IPS-20b (cell line): ENCODE measurements around the gene KCNH3.
"Not testable (repeated sequence)": the region's sequence is repeated elsewhere in the genome, so short reads cannot be mapped to it uniquely, and the experiment has no call there.

Source experiments
- H3K27ac ChIP-seq: one replicate; pipeline ENCODE4 v1.5.1; 2013; ENCODE audit warnings: low read length
- H3K27me3 ChIP-seq: 2 replicates; pipeline ENCODE4 v1.6.1; 2013; ENCODE audit warnings: mild to moderate bottlenecking, low read length, inconsistent platforms; ENCODE audit not compliant: insufficient read depth
- H3K36me3 ChIP-seq: 2 replicates; pipeline ENCODE4 v1.6.1; 2013; ENCODE audit warnings: low read depth, mild to moderate bottlenecking, inconsistent platforms, low read length, moderate library complexity; ENCODE audit not compliant: insufficient read depth
- H3K4me1 ChIP-seq: 2 replicates; pipeline ENCODE4 v1.6.1; 2013; ENCODE audit warnings: mild to moderate bottlenecking, control low read depth, inconsistent platforms, low read length, moderate library complexity; ENCODE audit not compliant: insufficient read depth
- H3K4me3 ChIP-seq: 2 replicates; pipeline ENCODE4 v1.5.1; 2013; ENCODE audit warnings: mild to moderate bottlenecking, low read length, inconsistent platforms
- H3K9ac ChIP-seq: 2 replicates; pipeline ENCODE4 v1.6.1; 2013; ENCODE audit warnings: low read depth, mild to moderate bottlenecking, inconsistent platforms, low read length, moderate library complexity
- H3K9me3 ChIP-seq: 2 replicates; pipeline ENCODE4 v1.6.1; 2013; ENCODE audit warnings: mild to moderate bottlenecking, low read depth, low read length, inconsistent platforms; ENCODE audit not compliant: insufficient read depth

Gene KCNH3

GRCh38 chr12:49507139-49507538 lies 31.7 kb upstream of the KCNH3 start:
- no peaks in the 10 kb centered on the region for H3K4me1 ChIP-seq
- peaks cover 10% of the 10 kb centered on the region for H3K36me3 ChIP-seq
- no peaks in the 10 kb centered on the region for H3K9me3 ChIP-seq
- no peak overlapping the region for H3K27ac ChIP-seq
- no peak overlapping the region for H3K9ac ChIP-seq
- no peak overlapping the region for H3K4me3 ChIP-seq
- no peaks in the 10 kb centered on the region for H3K27me3 ChIP-seq

- H3K27me3 ChIP-seq, H3K4me1 ChIP-seq, H3K36me3 ChIP-seq, H3K27ac ChIP-seq, H3K4me3 ChIP-seq, H3K9ac ChIP-seq, H3K9me3 ChIP-seq: not testable (repeated sequence)
These were observed 29.1 kb upstream of the KCNH3 start for GRCh38 chr12:49509681-49510080.

- no peaks in the 10 kb centered on the region for H3K4me1 ChIP-seq
- H3K27ac ChIP-seq, result no peak overlapping the region
- H3K36me3 ChIP-seq, result peaks cover 7% of the 10 kb centered on the region; the same call in 1 of the 2 replicates
These were observed 27.4 kb upstream of the KCNH3 start for GRCh38 chr12:49511410-49511809.

GRCh38 chr12:49512546-49512945 lies 26.3 kb upstream of the KCNH3 start:
- Histone ChIP-seq H3K36me3 (peaks cover 7% of the 10 kb centered on the region; the same call in 1 of the 2 replicates), H3K9me3 (no peaks in the 10 kb centered on the region), H3K27ac (no peak overlapping the region), H3K9ac (no peak overlapping the region), H3K4me1 (no peaks in the 10 kb centered on the region), H3K27me3 (no peaks in the 10 kb centered on the region), H3K4me3 (no peak overlapping the region)

More at GRCh38 chr12:49511410-49511809, 27.4 kb upstream of the KCNH3 start:
- Histone ChIP-seq H3K27me3 (no peaks in the 10 kb centered on the region), H3K9me3 (no peaks in the 10 kb centered on the region), H3K9ac (no peak overlapping the region), H3K4me3 (no peak overlapping the region)

- Histone ChIP-seq H3K4me1 (no peaks in the 10 kb centered on the region), H3K27me3 (no peaks in the 10 kb centered on the region), H3K9ac (no peak overlapping the region), H3K9me3 (no peaks in the 10 kb centered on the region), H3K4me3 (no peak overlapping the region), H3K36me3 (peaks cover 7% of the 10 kb centered on the region; the same call in 1 of the 2 replicates), H3K27ac (no peak overlapping the region)
These were observed 23.6 kb upstream of the KCNH3 start for GRCh38 chr12:49515266-49515665.

GRCh38 chr12:49518914-49519573 lies 19.8 kb upstream of the KCNH3 start:
- Histone ChIP-seq H3K36me3 (peaks cover 15% of the 10 kb centered on the region; the same call in 1 of the 2 replicates), H3K9me3 (no peaks in the 10 kb centered on the region), H3K4me3 (no peak overlapping the region), H3K4me1 (no peaks in the 10 kb centered on the region), H3K27ac (no peak overlapping the region), H3K9ac (no peak overlapping the region), H3K27me3 (no peaks in the 10 kb centered on the region)

GRCh38 chr12:49519574-49519936 lies 19.3 kb upstream of the KCNH3 start:
- H3K9me3 ChIP-seq, result no peaks in the 10 kb centered on the region
- H3K4me3 ChIP-seq, result no peak overlapping the region
- H3K36me3 ChIP-seq, result peaks cover 20% of the 10 kb centered on the region; the same call in 1 of the 2 replicates
- no peak overlapping the region for H3K27ac ChIP-seq
- H3K27me3 ChIP-seq, result no peaks in the 10 kb centered on the region
- H3K4me1 ChIP-seq, result no peaks in the 10 kb centered on the region
- no peak overlapping the region for H3K9ac ChIP-seq

- H3K4me1 ChIP-seq, result no peaks in the 10 kb centered on the region
- H3K9ac ChIP-seq, result no peak overlapping the region
- H3K4me3 ChIP-seq, result no peak overlapping the region
- no peaks in the 10 kb centered on the region for H3K9me3 ChIP-seq
- no peaks in the 10 kb centered on the region for H3K27me3 ChIP-seq
- H3K27ac ChIP-seq, result no peak overlapping the region
- H3K36me3 ChIP-seq, result peaks cover 31% of the 10 kb centered on the region
These were observed 17.4 kb upstream of the KCNH3 start for GRCh38 chr12:49521389-49521788.

GRCh38 chr12:49524660-49525324 lies 14.0 kb upstream of the KCNH3 start:
- Histone ChIP-seq H3K4me1 (peaks cover 5% of the 10 kb centered on the region; the same call in 1 of the 2 replicates), H3K4me3 (no peak overlapping the region), H3K36me3 (peaks cover 33% of the 10 kb centered on the region), H3K9me3 (no peaks in the 10 kb centered on the region), H3K27me3 (no peaks in the 10 kb centered on the region), H3K9ac (no peak overlapping the region), H3K27ac (no peak overlapping the region)

- Histone ChIP-seq H3K9me3 (no peaks in the 10 kb centered on the region), H3K9ac (no peak overlapping the region), H3K4me1 (peaks cover 5% of the 10 kb centered on the region; the same call in 1 of the 2 replicates), H3K4me3 (no peak overlapping the region), H3K36me3 (peaks cover 33% of the 10 kb centered on the region), H3K27ac (no peak overlapping the region), H3K27me3 (no peaks in the 10 kb centered on the region)
These were observed 12.9 kb upstream of the KCNH3 start for GRCh38 chr12:49525942-49526341.

- H3K27ac ChIP-seq, result no peak overlapping the region
- H3K9me3 ChIP-seq, result no peaks in the 10 kb centered on the region
- no peaks in the 10 kb centered on the region for H3K27me3 ChIP-seq
- H3K4me1 ChIP-seq, result peaks cover 5% of the 10 kb centered on the region; the same call in 1 of the 2 replicates
- H3K9ac ChIP-seq, result no peak overlapping the region
- H3K36me3 ChIP-seq, result peaks cover 32% of the 10 kb centered on the region
- no peak overlapping the region for H3K4me3 ChIP-seq
These were observed 11.3 kb upstream of the KCNH3 start for GRCh38 chr12:49527361-49528130.
